ENCODE results near the gene CARTPT.

Gene CARTPT

DNA sequence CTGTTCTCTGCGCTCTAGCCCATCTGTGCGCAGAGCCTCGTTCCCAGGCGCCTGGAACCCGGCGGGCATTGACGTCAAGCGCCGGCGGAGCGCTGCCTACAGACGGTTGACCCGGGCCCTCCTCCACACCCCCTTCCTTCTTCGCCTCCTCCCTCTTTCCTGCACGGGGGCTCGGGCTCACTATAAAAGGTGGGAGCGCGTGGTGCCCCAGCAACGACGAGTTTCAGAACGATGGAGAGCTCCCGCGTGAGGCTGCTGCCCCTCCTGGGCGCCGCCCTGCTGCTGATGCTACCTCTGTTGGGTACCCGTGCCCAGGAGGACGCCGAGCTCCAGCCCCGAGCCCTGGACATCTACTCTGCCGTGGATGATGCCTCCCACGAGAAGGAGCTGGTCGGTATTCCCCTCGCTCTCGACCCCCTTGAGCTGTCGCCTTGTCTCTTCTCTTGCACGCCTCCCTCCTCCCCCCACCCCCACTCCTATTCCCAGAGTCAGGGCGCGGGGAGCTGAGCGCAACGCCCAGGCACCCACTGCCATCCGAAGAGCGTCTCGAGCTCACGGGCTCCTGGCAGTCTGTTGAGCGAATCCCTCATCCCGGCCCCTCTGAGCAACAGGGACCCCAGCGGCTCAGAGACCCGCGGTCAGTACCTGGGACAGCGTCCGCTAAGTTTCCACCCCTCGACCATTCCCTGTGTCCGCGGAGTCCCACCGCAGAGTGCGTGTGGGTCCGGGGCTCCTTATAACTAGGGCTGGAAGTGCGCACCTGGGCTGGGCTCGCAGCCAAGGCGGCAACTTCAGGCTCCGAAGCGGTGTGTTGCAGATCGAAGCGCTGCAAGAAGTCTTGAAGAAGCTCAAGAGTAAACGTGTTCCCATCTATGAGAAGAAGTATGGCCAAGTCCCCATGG lies at the start of gene CARTPT:
CARTPT (plus strand) TSS at position 213 of the 902 bp plus-strand sequence; CDS start at position 232, 19 bp downstream.
- DNase-seq, result no peak

GRCh38 chr5:71677977-71678376 lies 41.1 kb upstream of the CARTPT start:
- DNase-seq, result no peak

GRCh38 chr5:71679714-71680113 lies 39.4 kb upstream of the CARTPT start:
- no peak for DNase-seq

- DNase-seq, result no peak
These were observed 38.6 kb upstream of the CARTPT start for GRCh38 chr5:71680510-71680909.

DNA sequence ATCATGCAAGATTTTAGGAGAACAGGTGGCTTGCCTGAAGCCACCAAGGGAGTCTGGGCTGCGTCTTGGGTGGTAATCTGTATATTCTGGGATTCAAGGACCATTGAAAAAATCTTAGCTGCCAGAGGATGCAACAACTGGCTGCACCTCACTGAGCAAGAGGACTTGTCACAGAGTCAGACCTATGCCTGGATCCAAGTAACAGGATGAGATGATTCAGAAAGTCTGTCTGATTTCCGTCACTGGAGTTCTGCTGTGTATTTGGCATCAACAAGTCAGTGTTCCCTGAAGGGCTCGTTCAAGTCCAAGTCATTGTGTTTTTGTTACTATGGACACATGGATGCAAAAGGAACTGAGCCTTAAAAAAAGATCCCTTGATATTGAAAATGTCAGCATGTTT lies 37.8 kb upstream of the CARTPT start:
- DNase-seq, result no peak

DNA sequence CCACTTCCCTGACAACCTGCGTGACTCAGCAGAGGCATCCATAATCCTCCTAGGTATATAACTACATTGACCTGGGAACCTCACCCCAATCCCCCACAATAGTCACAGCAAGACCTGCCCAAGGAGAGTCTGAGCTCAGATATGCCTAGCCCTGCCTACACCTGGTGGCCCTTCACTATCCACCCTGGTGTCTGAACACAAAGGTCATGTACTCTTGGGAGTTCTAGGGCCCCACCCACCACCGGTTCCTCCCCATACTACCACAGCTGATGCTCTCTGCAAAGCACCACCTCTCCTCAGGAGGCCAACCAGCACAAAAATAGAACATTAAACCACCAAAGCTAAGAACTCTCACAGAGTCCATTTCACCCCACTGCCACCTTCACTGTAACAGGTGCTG lies 34.8 kb upstream of the CARTPT start:
- no peak for DNase-seq

- no peak for DNase-seq
These were observed 25.1 kb upstream of the CARTPT start for GRCh38 chr5:71693828-71694427.

GRCh38 chr5:71695071-71695470 lies 24.0 kb upstream of the CARTPT start:
- no peak for DNase-seq

DNA sequence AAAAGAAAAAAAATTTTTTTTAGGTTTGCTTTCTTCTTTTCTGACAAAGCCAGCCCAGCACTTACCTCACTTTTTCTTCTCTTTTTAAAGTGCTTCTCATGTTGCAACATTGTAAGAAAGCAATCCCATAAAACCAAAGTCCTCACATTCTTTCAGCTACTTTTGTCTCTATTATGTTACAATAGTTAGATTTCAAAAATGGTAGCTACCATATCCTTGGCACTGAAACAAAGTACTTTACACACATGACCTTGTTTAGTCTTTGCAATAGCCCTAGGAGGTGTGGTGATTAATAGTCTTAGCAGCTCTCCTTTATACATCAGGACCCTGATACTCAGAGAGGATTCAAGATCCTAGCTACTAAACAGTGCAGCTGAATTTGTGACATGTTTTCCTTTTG lies 23.5 kb upstream of the CARTPT start:
- DNase-seq, result no peak

DNA sequence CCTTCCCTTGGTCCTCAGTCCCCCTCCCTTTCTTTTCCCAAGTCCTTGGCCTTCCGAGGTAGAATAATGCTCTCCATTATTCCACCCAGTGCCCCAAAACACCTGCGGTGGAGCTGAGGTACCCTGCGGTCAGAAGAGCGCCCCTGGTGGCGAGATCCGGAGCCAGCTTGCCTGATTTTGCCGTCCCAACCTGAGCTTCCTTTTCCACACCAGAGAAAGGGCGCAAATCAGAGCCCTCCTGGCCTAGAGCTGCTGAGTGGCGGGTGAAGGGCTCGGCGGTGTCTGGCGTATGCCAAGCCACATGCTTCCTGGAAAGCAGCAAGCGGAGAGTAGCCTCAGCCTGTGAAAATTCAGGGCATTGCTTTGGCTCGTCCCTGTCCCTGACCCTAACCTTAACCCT lies 21.1 kb upstream of the CARTPT start:
- DNase-seq, result no peak

DNA sequence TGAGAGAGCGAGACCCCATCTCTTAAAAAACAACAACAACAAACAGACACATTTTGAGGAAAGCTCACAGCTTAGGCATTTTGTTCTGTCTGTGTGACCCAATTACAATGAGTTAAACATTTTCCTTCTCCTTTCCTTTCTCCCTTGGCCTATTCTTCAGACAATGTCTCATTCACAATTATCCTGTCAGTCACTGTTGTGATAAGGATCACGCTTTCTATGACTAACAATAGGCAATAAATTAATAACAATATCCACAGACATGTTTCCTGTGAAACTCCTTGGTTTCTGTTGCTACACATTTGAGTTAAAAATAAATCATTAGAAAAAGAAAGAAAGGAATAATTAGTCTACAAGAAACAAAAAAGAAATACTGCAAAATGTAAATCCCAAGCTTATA lies 19.8 kb upstream of the CARTPT start:
- DNase-seq, result no peak

DNA sequence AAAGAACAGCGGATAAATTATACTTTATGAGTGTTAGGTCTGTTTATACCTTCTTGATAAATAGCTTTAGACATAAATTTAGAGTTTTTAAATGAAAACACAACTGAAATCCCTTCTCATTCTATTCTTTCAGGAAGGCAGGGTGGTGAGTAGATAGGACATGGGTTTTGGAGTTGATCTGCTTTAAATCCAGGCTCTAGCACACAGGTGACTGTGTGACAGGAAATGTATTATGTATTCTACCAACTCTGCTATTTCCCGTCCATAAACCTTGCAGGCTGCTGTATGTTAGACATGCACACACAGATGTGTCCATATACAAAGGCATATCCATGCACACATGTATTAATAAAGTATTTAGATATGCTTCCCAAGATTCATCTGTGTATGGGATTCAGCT lies 19.3 kb upstream of the CARTPT start:
- no peak for DNase-seq

GRCh38 chr5:71700803-71701202 lies 18.3 kb upstream of the CARTPT start:
- DNase-seq, result no peak

GRCh38 chr5:71701407-71701806 lies 17.7 kb upstream of the CARTPT start:
- DNase-seq, result no peak

- no peak for DNase-seq
These were observed 15.1 kb upstream of the CARTPT start for GRCh38 chr5:71703941-71704340.

- no peak for DNase-seq
These were observed 13.7 kb upstream of the CARTPT start for GRCh38 chr5:71705421-71705820.

DNA sequence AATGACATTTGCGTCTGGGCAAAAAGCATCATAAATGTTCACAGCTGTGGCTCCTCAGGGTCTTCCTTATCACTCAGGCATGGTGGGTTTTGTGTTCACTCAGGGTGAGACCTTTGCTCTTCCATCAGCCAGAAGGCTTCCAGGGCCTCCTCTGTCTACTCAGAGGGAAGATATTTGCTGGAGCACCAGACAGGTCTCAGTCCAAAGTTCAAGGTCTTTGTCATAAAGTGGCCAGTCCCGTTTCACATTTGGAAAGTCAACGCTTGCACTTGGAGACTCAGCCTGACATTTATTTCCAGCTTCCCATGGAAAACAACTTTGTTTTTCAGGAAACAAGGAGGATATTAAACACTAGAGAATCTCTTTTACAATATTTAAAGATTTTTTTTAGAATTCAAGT lies 12.2 kb upstream of the CARTPT start:
- DNase-seq, result no peak

GRCh38 chr5:71711610-71712009 lies 7.5 kb upstream of the CARTPT start:
- no peak for DNase-seq

DNA sequence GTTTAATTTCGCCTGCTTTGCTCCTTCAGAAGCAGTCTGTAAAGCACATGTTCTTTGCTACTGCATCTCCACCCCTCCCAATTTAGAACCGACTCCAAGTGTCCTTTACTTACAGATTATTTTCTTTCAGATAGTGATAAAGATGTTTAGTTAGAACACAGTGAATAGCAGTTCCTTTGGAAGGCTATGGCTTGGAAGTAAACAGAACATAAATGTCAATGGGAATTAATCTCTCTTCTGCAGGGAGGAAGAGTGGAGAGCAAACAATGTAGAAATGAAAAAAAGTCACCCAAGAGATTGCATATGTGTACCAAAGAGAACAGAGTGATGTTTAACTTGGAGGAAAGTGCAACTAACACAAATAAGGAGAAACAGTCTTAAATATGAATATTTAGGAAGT lies 4.2 kb upstream of the CARTPT start:
- DNase-seq, result no peak

- DNase-seq, result no peak
These were observed 8.9 kb downstream of the CARTPT start for GRCh38 chr5:71727978-71728377.

DNA sequence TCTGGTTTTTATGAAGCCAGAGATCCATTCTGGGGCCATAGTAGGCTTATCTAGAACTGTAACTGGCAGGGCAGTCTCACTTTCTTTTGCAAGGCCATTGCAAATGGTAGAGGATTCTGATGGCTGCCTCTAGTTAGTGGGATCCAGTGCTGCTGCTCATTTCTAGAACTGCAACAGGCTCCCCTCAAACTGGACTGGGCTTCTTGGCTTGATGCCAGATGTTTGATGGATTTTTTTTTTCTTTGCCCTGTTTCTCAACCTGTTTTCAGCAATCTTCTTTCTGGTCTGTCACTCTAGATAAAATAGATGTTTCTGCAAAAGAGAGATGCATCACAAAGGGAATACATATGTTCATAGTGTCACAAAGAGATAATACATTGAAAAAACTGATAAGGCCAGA lies 11.9 kb downstream of the CARTPT start:
- DNase-seq, result no peak

GRCh38 chr5:71732011-71732410 lies 12.9 kb downstream of the CARTPT start:
- DNase-seq, result no peak

DNA sequence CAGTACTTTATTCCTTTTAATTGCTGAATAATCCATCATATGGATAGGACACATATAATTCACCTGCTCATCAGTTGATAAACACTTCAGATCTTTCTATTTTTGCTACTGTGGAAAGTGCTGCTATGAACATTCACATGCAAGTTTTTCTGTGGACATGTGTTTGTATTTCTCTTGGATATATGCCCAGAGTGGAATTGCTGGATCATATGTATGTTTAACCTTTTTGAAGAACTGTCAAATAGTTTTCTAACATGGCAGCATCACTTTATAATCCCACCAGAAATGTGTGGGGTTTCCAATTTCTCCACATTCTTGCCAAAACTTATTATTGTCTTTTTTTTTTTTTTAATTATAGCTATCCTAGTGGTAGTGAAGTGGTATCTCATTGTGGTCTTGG lies 15.1 kb downstream of the CARTPT start:
- DNase-seq, result no peak

GRCh38 chr5:71737931-71738539 lies 19.0 kb downstream of the CARTPT start:
- DNase-seq, result no peak

All from activated CD4-positive, alpha-beta T cell treated with anti-CD3 and anti-CD28 coated beads for 1 hour (primary cell).